GM12878 (cell line): Measurements from ENCODE around the gene NAT14. TPM values are rescaled to one million over a fixed set of nuclear protein-coding genes. Genes with fewer than 3 reads are reported as not detected.

ENCODE experiments used
- ATAC-seq: fragments of 200-7000 bp; cut with Tn5 transposase; 3 replicates; pipeline ENCODE4 v1.9.1; 2020; ENCODE audit warnings: mild to moderate bottlenecking, moderate library complexity
- BruUV-seq: library from RNA; stranded (reverse); fragments of 400-500 nt; replicated peaks from 2 replicates; lab custom pipeline; 2021; lab: Mats Ljungman, UMichigan
- CTCF ChIA-PET: fragments of 300-600 bp; sonication (Branson Sonifier 250); formaldehyde crosslinking; extraction: SDS; loops from one replicate; lab custom pipeline; 2021; ENCODE audit warnings: inconsistent platforms; lab: Yijun Ruan, JAX
- POLR2A ChIA-PET: fragments of 350-600 bp; formaldehyde crosslinking; extraction: SDS; loops from one replicate; lab custom pipeline; 2021; ENCODE audit warnings: inconsistent platforms; lab: Charles Lee
- RAD21 ChIA-PET: fragments of 300-600 bp; sonication (Branson Sonifier 250); formaldehyde crosslinking; loops from one replicate; lab custom pipeline; 2023; ENCODE audit warnings: antibody characterized with exemption; ENCODE audit not compliant: unreplicated experiment; lab: Charles Lee
- SMC1A ChIA-PET: fragments of 300-600 bp; sonication (Branson Sonifier 250); formaldehyde crosslinking; loops from one replicate; lab custom pipeline; 2023; ENCODE audit not compliant: unreplicated experiment, uncharacterized antibody; lab: Charles Lee
- DNase-seq: peaks from one replicate; pipeline ENCODE4 v3.0.0-alpha.2; 2011; ENCODE audit warnings: low read depth, low spot score
- FAIRE-seq: peaks from 3 replicates; lab custom pipeline; 2011; peaks lifted over from hg19 to GRCh38; lab: Jason Lieb, UNC
- H2AFZ ChIP-seq: 2 replicates; pipeline ENCODE4 v1.6.0; 2011; ENCODE audit warnings: low read depth, low read length, control low read depth; ENCODE audit not compliant: control insufficient read depth
- H3K27ac ChIP-seq: 2 replicates; pipeline ENCODE4 v1.5.1; 2011; ENCODE audit warnings: control low read depth; ENCODE audit not compliant: control insufficient read depth, insufficient read depth
- H3K27me3 ChIP-seq, 2 experiments: replicated peaks in 1 of 2; 2 replicates each; pipeline versions ENCODE4 v1.6.0 to v1.6.1; 2011; ENCODE audit warnings: low read length in 1 of 2; ENCODE audit not compliant: control insufficient read depth in 2 of 2, insufficient read depth in 2 of 2
- H3K36me3 ChIP-seq, 2 experiments: 2 replicates each; pipeline ENCODE4 v1.5.1; 2011; ENCODE audit warnings: low read length in 1 of 2; ENCODE audit not compliant: control insufficient read depth in 2 of 2, insufficient read depth in 2 of 2
- H3K4me1 ChIP-seq: 2 replicates; pipeline ENCODE4 v1.6.1; 2011; ENCODE audit warnings: mild to moderate bottlenecking, low read length, moderate library complexity, mixed read lengths; ENCODE audit not compliant: control insufficient read depth, insufficient read depth
- H3K4me2 ChIP-seq: 2 replicates; pipeline ENCODE4 v1.6.0; 2011; ENCODE audit warnings: control low read depth; ENCODE audit not compliant: control insufficient read depth, insufficient read depth
- H3K4me3 ChIP-seq: fragments of 200-600 bp; sonication (generic); 2 replicates; pipeline ENCODE4 v1.5.1; 2016
- H3K79me2 ChIP-seq: 2 replicates; pipeline ENCODE4 v1.6.0; 2011; ENCODE audit warnings: low read length; ENCODE audit not compliant: control insufficient read depth, insufficient read depth
- H3K9ac ChIP-seq: 2 replicates; pipeline ENCODE4 v1.8.0; 2011; ENCODE audit warnings: low read length, control low read depth, mixed read lengths; ENCODE audit not compliant: control insufficient read depth, insufficient read depth
- H3K9me3 ChIP-seq: replicated peaks from 3 replicates; pipeline ENCODE4 v1.5.1; 2011; ENCODE audit warnings: mild to moderate bottlenecking, low read length; ENCODE audit not compliant: control insufficient read depth, insufficient read depth
- H4K20me1 ChIP-seq: 2 replicates; pipeline ENCODE4 v1.6.0; 2011; ENCODE audit not compliant: control insufficient read depth, insufficient read depth
- BHLHE40 ChIP-seq, 2 experiments: fragments of 450-650 bp in 1 of 2; IDR thresholded peaks; 2 replicates each; pipeline ENCODE4 v1.6.1; 2011 to 2017; ENCODE audit warnings: low read depth in 2 of 2, borderline replicate concordance in 1 of 2, improper control_type of control experiment in 1 of 2, low read length in 1 of 2, mild to moderate bottlenecking in 1 of 2
- CBX3 ChIP-seq: fragments of 200-600 bp; sonication (generic); IDR thresholded peaks from 2 replicates; pipeline ENCODE4 v1.6.1; 2016; ENCODE audit warnings: low read depth, borderline replicate concordance
- CBX5 ChIP-seq: sonication (generic); IDR thresholded peaks from 2 replicates; pipeline ENCODE4 v1.6.1; 2016; ENCODE audit warnings: low read depth, moderate library complexity, mild to moderate bottlenecking, inconsistent platforms
- CREB1 ChIP-seq: IDR thresholded peaks from 2 replicates; pipeline ENCODE4 v1.6.1; 2012; ENCODE audit warnings: low read depth, mild to moderate bottlenecking, inconsistent platforms
- FOS ChIP-seq: IDR thresholded peaks from 3 replicates; pipeline ENCODE4 v1.6.1; 2011; ENCODE audit warnings: borderline replicate concordance; ENCODE audit not compliant: insufficient read length; ENCODE audit errors: extremely low read depth
- IRF3 ChIP-seq: fragments of 450-650 bp; IDR thresholded peaks from 2 replicates; pipeline ENCODE4 v1.6.1; 2014; ENCODE audit warnings: mild to moderate bottlenecking
- JUNB ChIP-seq: IDR thresholded peaks from 2 replicates; pipeline ENCODE4 v1.6.1; 2016; ENCODE audit warnings: antibody characterized with exemption, mild to moderate bottlenecking
- JUND ChIP-seq: IDR thresholded peaks from 2 replicates; pipeline ENCODE4 v1.6.1; 2012; ENCODE audit warnings: low read depth, mild to moderate bottlenecking, low read length, improper control_type of control experiment, moderate library complexity
- LARP7 ChIP-seq: fragments of 450-650 bp; IDR thresholded peaks from 2 replicates; pipeline ENCODE4 v1.6.1; 2017; ENCODE audit warnings: mild to moderate bottlenecking
- NKRF ChIP-seq: fragments of 450-650 bp; conservative IDR thresholded peaks from 2 replicates; pipeline ENCODE4 v1.6.1; 2017; ENCODE audit warnings: mild to moderate bottlenecking, moderate library complexity
- PAX5 ChIP-seq: IDR thresholded peaks from 2 replicates; pipeline ENCODE4 v1.6.1; 2011; ENCODE audit warnings: low read depth, low read length, borderline replicate concordance
- POLR2A ChIP-seq: IDR thresholded peaks from 2 replicates; pipeline ENCODE4 v1.6.1; 2011; ENCODE audit warnings: low read depth, mild to moderate bottlenecking, low read length
- RUNX3 ChIP-seq: IDR thresholded peaks from 2 replicates; pipeline ENCODE4 v1.6.1; 2012; ENCODE audit warnings: low read length, inconsistent platforms
- SKIL ChIP-seq: fragments of 450-650 bp; IDR thresholded peaks from 2 replicates; pipeline ENCODE4 v1.6.1; 2017; ENCODE audit warnings: mild to moderate bottlenecking, low read depth, inconsistent platforms; ENCODE audit not compliant: poor library complexity, severe bottlenecking
- SP1 ChIP-seq: IDR thresholded peaks from one replicate; pipeline ENCODE4 v1.6.1; 2011; ENCODE audit warnings: low read depth, low read length
- SREBF2 ChIP-seq: IDR thresholded peaks from 2 replicates; pipeline ENCODE4 v1.6.1; 2012; ENCODE audit warnings: mild to moderate bottlenecking, low read length
- USF1 ChIP-seq: IDR thresholded peaks from 2 replicates; pipeline ENCODE4 v1.6.1; 2011; ENCODE audit warnings: borderline replicate concordance, low read depth, mild to moderate bottlenecking, moderate library complexity, mixed read lengths, low read length; ENCODE audit not compliant: insufficient read depth; ENCODE audit errors: extremely low read length
- ZZZ3 ChIP-seq: IDR thresholded peaks from 2 replicates; pipeline ENCODE4 v1.6.1; 2011; ENCODE audit warnings: low read depth; ENCODE audit not compliant: control insufficient read depth, insufficient read length
- WGBS: methylation state at CpG from one replicate; pipeline ENCODE4 v1.1.6; 2016; ENCODE audit warnings: low lambda C conversion rate; ENCODE audit not compliant: insufficient replicate concordance, insufficient coverage; ENCODE audit errors: missing lambda C conversion rate; 5-methylcytosine and 5-hydroxymethylcytosine counted together
- in situ Hi-C: fragments of 300-500 bp; cut with MboI; formaldehyde crosslinking; loops from 9 replicates; pipeline ENCODE4 v1.14.3; 2018; ENCODE audit warnings: mixed read lengths
- intact Hi-C: fragments of 100-400 bp; cut with micrococcal nuclease; formaldehyde crosslinking; loops from one replicate; pipeline ENCODE4 v1.14.2; 2022; ENCODE audit not compliant: unreplicated experiment
- polyA plus RNA-seq, 11 experiments: library from polyadenylated mRNA; depleted of rRNA in 4 of 11; unstranded in 6 of 11; stranded (reverse) in 5 of 11; fragments of >200 nt; fragmentation: Nextera tagmentation in 4 of 11; fragmentation: Illumina TruSeq in 1 of 11; extraction: Ambion mirVana in 4 of 11; extraction: Trizol in 1 of 11; gene quantifications; 1 replicate in 1 of 11; 2 replicates in 10 of 11; pipeline versions ENCODE4 v1.2.1 to v1.2.3, GENCODE V29; 2011 to 2016; ENCODE audit warnings: inconsistent platforms in 2 of 11, missing spikeins in 2 of 11, low read depth in 1 of 11
- total RNA-seq, 4 experiments: library from RNA; depleted of rRNA in 3 of 4; stranded (reverse); fragments of >200 nt in 3 of 4; fragmentation: Illumina TruSeq in 1 of 4; extraction: Trizol in 1 of 4; gene quantifications; 2 replicates each; pipeline versions ENCODE4 v1.2.1 to v1.2.3, GENCODE V29; 2013 to 2021

The NAT14 gene
- total and polyA plus RNA-seq, 10 of the 15 experiments (the other 5 are each of a cell fraction or from before 2014, with no cell fraction given) = 0.87 to 23.6 (median 9.7) TPM

GRCh38 chr19:55476100-55476775 lies 8.8 kb upstream of the NAT14 start, which contains the start of gene ZNF628:
Gene ZNF628, plus strand, starts transcription at chr19:55476617. Its CDS starts 3,294 bp downstream, at chr19:55479911.
- Histone ChIP-seq H2AFZ (peak within 1 kb of the TSS; percentile 91), H4K20me1 (no peaks in the 10 kb centered on the region), H3K4me1 (peaks cover 22% of the 10 kb centered on the region), H3K27me3 (no peaks in the 10 kb centered on the region), H3K9me3 (no peaks in the 10 kb centered on the region), H3K9ac (peak within 1 kb of the TSS; percentile 77), H3K27ac (peak within 1 kb of the TSS; percentile 74), H3K4me2 (peak within 1 kb of the TSS; percentile 56), H3K79me2 (peaks cover 6% of the 10 kb centered on the region), H3K36me3 (peaks cover 0 to under 1% of the 10 kb centered on the region in 2 experiments; a peak in 1 of 4 replicates), H3K4me3 (peak within 1 kb of the TSS; percentile 86)
- DNase-seq (peak; percentile 83), ATAC-seq (peak; percentile 97), FAIRE-seq (peak; percentile 86)
- ChIA-PET SMC1A (interaction anchor here (0.8 to 1.4 kb wide), 9 partner anchors 9 to 161 kb away, joined by 3 to 9 read pairs (median 4); partner anchors contain the start of genes FIZ1, ISOC2, NAT14 and ZNF524), CTCF (interaction anchor here (0.6 to 3.7 kb wide), 9 partner anchors 9 to 215 kb away, joined by 3 to 34 read pairs (median 5); partner anchors contain the start of genes ISOC2, KMT5C and NAT14), POLR2A (interaction anchor here (0.6 to 2.4 kb wide), 17 partner anchors 9 to 260 kb away, joined by 3 to 14 read pairs (median 5); partner anchors contain the start of genes HSPBP1, ISOC2, KMT5C and PPP6R1), RAD21 (interaction anchor here (1.1 to 2.1 kb wide), 11 partner anchors 9 to 1339 kb away, joined by 3 to 21 read pairs (median 6); partner anchors contain the start of genes CCDC106, CNOT3, FIZ1 and HSPBP1)
- WGBS = under 1% methylated on average over 46 of the region's 61 CpGs
- intact Hi-C loops = no loop called here
- no TSS peak for BruUV-seq
- in situ Hi-C loops = no loop called here
- TF ChIP-seq FOS (peak; percentile 9), POLR2A (peak; percentile 75), SREBF2 (no peak), LARP7 (peak; percentile 85), USF1 (no peak), IRF3 (no peak), BHLHE40 (IDR thresholded peaks at IDR 0.05; ENCODE audit: borderline replicate concordance in 1 of 2, low read depth in 2 of 2, low read length in 1 of 2) (peak; percentile 41 to 52; a peak in 1 of 4 replicates), PAX5 (peak; percentile 24; the same call in 1 of the 2 replicates), SP1 (peak; percentile 89), JUNB (no peak), CBX3 (no peak), ZZZ3 (no peak), SKIL (no peak), JUND (no peak), RUNX3 (peak; percentile 89), CREB1 (peak; percentile 98), CBX5 (no peak), NKRF (peak; percentile 63)
